GM12865 (cell line): Measurements from ENCODE around the gene FOXI1.

Source experiments
- DNase-seq: peaks from one replicate; pipeline ENCODE4 v3.0.0; 2010; ENCODE audit warnings: low read depth
- H3K4me3 ChIP-seq: 2 replicates; pipeline ENCODE4 v1.5.1; 2011; ENCODE audit warnings: mild to moderate bottlenecking, low read depth, low read length, control low read depth
- TF ChIP-seq, protein P1 (sequence below): IDR thresholded peaks from 2 replicates; pipeline ENCODE4 v1.5.1; 2011; ENCODE audit warnings: low read length, control low read depth, low read depth, inconsistent platforms; ENCODE audit not compliant: insufficient read depth; ENCODE audit errors: missing control alignments

Gene FOXI1

GRCh38 chr5:170104299-170104698 is 1.4 kb upstream of the FOXI1 start:
- TF ChIP-seq, protein P1, sequence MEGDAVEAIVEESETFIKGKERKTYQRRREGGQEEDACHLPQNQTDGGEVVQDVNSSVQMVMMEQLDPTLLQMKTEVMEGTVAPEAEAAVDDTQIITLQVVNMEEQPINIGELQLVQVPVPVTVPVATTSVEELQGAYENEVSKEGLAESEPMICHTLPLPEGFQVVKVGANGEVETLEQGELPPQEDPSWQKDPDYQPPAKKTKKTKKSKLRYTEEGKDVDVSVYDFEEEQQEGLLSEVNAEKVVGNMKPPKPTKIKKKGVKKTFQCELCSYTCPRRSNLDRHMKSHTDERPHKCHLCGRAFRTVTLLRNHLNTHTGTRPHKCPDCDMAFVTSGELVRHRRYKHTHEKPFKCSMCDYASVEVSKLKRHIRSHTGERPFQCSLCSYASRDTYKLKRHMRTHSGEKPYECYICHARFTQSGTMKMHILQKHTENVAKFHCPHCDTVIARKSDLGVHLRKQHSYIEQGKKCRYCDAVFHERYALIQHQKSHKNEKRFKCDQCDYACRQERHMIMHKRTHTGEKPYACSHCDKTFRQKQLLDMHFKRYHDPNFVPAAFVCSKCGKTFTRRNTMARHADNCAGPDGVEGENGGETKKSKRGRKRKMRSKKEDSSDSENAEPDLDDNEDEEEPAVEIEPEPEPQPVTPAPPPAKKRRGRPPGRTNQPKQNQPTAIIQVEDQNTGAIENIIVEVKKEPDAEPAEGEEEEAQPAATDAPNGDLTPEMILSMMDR, result no peak
- no peak for DNase-seq

GRCh38 chr5:170104710-170105109 is 987 bp upstream of the FOXI1 start:
- no peak for DNase-seq
- H3K4me3 ChIP-seq, result no peak overlapping the region
- TF ChIP-seq, protein P1, result no peak

More at GRCh38 chr5:170104299-170104698, 1.4 kb upstream of the FOXI1 start:
- no peak overlapping the region for H3K4me3 ChIP-seq

DNA sequence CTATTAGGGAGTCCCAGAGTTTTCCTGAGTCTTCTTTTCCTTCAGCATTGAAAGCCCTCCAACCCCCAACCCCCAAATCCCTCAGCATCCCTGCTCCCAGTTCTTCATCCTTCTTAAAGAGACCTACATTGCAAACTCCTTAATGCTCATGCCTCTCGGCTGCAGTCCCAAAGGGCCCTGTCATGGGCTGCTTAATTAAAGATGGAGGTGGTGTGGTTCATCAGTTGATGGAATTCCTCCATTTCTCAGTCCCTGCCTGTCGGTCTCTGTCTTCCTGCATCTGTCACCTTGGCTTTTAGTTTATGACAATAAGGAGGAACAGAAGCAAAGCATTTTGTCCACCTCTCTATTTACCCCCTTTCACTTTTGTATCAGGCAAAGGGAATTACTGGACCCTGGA is 2.0 kb downstream of the FOXI1 start:
- no peak overlapping the region for H3K4me3 ChIP-seq
- TF ChIP-seq, protein P1, result no peak
- no peak for DNase-seq

GRCh38 chr5:170108266-170108785 is 2.6 kb downstream of the FOXI1 start:
- TF ChIP-seq, protein P1, result no peak
- H3K4me3 ChIP-seq, result no peak overlapping the region
- no peak for DNase-seq

- TF ChIP-seq, protein P1, result no peak
- H3K4me3 ChIP-seq, result no peak overlapping the region
- DNase-seq, result no peak
These were observed 3.6 kb downstream of the FOXI1 start for GRCh38 chr5:170109059-170110031.

DNA sequence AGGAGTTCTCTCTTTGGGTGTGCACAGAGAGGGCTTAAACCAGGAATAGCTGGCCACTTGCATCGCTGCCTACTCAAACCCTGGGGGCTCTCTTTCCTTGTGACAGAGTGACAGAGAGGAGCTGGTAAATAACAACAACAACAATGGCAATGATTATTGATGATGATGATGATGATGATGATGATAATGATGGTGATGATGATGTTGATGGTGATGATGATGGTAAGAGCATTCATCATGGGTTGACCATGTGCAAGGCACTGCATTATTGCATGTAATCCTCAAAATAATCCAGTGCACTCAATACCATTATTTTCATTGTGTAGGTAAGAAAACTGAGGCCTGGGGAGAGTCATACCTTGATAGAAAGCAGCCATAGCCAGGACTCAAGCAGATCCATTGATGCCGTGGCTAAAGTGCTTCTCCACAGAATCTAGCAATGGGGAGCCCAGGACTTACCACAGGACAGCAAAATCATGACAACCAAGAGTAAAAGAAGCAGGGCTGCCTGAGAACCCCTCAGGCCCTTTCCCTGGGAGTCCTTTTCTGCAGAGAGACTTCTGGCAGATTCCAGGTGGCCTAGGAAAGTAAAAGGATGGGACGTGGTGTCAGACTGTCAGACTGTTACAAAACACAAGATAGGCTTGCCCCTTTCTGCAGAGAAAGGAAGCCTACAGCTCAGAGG is 4.8 kb downstream of the FOXI1 start:
- TF ChIP-seq, protein P1, result no peak
- DNase-seq, result no peak
- H3K4me3 ChIP-seq, result no peak overlapping the region
